Measurements from ENCODE around the gene NAT8L. TPM values are rescaled to one million over a fixed set of nuclear protein-coding genes. Genes with fewer than 3 reads are reported as not detected.

The NAT8L gene
- total RNA-seq, 8 experiments from 2014 or later, result 2.0 to 17.1 (median 9.0) TPM

DNA sequence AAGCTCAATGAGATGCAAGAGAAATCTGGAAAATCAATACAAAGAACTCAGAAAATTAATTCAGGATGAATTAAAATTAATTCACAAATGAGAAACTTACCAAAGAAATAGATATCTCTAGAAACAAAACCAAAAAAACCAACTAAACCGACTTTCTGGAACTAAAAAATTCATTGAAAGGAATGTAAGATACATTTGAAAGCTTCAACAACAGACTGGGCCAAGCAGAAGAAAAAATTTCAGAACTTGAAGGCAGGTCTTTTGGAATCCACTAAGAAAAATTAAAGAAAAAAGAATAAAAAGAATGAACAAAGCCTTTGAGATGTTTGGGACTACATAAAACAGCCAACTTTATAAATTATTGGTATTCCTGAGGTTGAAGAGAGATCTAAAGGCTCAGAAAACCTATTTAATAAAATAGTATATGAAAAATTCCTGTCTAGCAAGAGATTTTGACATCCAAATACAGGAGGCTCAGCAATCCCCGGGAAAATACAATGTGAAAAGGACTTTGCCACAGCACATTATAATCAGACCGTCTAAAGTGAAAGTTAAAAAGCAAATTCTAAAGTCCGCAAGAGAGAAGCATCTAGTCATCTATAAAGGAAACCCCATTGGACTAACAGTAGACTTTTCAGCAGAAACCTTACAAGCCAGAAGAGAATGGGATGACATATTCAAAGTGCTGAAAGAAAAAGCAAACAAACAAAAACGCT lies 44.2 kb downstream of the NAT8L start:
- ATAC-seq (replicated peaks in 6 of 8), result no peak
- 66 to 84% (median 73%) methylated on average over 2 to 5 of the region's 5 CpGs for WGBS, 10 experiments
- Histone ChIP-seq H3K4me1 (replicated peaks in 1 of 2) (no peaks in the 10 kb centered on the region), H3K4me3 (no peak overlapping the region), H3K27ac (no peak overlapping the region)
- in situ Hi-C loops (cut with MboI; ENCODE audit: low pct_unique_long_range_greater_than_20kb in 2 of 9, low sequenced_read_pairs in 9 of 9, unreplicated experiment in 9 of 9), result no loop called here

DNA sequence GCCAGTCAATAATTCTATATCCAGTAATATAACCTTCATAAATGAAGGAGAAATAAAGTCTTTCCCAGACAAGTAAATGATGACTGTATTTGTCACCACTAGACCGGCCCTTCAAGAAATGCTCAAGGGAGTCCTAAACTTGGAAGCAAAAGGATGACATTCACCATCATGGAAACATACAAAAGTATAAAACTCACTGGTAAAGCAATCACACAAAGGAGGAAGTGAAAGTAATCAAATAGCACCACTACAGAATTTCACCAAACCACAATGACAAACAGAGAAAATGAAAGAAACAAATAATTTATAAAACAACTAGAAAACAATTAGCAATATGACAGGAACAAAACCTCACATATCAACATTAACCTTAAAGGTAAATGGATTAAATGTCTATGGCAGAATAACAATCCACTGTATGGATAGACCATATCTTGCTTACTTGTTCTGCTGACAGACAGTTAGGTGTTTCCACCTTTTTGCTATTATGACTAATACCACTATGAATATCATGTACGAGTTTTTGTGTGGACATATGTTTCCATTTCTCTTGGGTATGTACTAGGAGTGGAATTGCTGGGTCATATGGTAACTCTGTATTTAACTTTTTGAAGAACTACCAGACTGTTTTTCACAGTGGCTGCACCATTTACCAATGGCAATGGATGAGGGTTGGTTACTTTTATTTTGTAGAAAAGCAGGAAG lies 44.9 kb downstream of the NAT8L start:
- WGBS, 10 experiments, result 50 to 100% (median 83%) methylated on average over 1 to 2 of the region's 2 CpGs; no CpG with 5 or more reads in 2 of the 10 experiments
- in situ Hi-C loops (cut with MboI; ENCODE audit: low pct_unique_long_range_greater_than_20kb in 2 of 9, low sequenced_read_pairs in 9 of 9, unreplicated experiment in 9 of 9), result no loop called here

DNA sequence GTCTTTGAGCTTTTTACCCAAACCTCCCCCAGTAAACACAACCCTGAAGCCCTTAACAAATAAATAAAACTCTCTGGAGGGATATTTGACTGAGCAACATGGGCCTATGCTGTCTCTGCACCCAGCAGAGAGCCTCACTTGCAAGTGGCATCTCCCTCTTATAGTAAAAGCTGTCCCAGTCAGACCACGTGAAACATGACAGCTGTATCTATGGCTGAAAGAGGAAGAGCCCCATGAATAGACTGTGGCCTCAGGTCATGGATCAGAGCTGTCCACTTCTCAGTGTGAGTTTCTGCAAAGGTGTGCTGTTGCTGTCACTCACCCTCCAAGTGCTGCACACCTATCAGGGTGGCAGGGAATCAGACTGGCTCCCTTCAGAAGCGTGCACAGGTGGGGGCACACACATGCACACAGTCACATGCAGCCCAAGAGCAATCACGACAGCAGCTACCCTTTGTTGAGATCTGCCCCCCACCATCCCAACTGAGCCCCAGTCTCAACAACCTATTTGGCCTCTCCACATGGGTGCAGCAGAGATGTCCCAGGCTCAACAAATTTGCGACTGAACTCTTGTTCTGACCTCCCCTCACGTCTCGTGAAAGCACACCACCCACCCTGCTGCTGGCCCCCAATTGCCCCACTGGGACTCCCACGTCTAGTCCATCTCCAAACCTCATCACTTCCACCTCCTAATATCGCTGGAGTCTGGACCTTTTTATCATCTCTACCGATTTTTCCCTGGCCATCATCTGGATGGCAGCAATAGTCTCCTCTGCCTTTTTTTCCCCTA lies 45.6 kb downstream of the NAT8L start:
- Histone ChIP-seq H3K4me1 (replicated peaks in 1 of 2) (no peaks in the 10 kb centered on the region), H3K27ac (no peak overlapping the region), H3K4me3 (no peak overlapping the region)
- ATAC-seq (replicated peaks in 6 of 8), result no peak
- in situ Hi-C loops (cut with MboI; ENCODE audit: low pct_unique_long_range_greater_than_20kb in 2 of 9, low sequenced_read_pairs in 9 of 9, unreplicated experiment in 9 of 9), result no loop called here
- 40 to 100% (median 80%) methylated on average over 1 to 3 of the region's 9 CpGs; no CpG with 5 or more reads in 5 of the 10 experiments for WGBS, 10 experiments

More for the DNA sequence above, 44.9 kb downstream of the NAT8L start:
- Histone ChIP-seq H3K4me1 (replicated peaks in 1 of 2) (no peaks in the 10 kb centered on the region), H3K27ac (no peak overlapping the region), H3K4me3 (no peak overlapping the region)
- ATAC-seq (replicated peaks in 6 of 8), result no peak

DNA sequence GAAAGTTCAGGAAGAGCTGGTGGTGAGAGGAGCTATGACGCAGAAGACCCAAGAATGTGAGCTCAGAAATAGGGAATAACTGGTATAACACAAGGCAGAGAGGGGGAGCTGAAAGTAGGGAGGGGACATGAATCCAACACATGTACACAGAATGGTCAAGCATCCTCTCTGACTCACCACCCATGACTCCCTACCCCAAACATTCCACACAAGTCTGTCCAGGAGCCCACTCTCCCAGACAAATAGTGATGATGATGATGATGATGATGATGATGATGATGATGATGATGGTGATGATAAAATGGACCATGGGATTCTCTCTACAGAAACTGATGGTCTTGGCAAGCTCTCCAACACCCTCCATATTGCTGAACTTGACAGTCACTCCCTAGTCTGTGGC lies 46.4 kb downstream of the NAT8L start:
- WGBS, 10 experiments, result 30 to 100% (median 93%) methylated on average over 1 of the region's 1 CpG; no CpG with 5 or more reads in 2 of the 10 experiments
- Histone ChIP-seq H3K4me1 (replicated peaks in 1 of 2) (no peaks in the 10 kb centered on the region), H3K4me3 (no peak overlapping the region), H3K27ac (no peak overlapping the region)
- in situ Hi-C loops (cut with MboI; ENCODE audit: low pct_unique_long_range_greater_than_20kb in 2 of 9, low sequenced_read_pairs in 9 of 9, unreplicated experiment in 9 of 9), result no loop called here
- ATAC-seq (replicated peaks in 6 of 8), result no peak

DNA sequence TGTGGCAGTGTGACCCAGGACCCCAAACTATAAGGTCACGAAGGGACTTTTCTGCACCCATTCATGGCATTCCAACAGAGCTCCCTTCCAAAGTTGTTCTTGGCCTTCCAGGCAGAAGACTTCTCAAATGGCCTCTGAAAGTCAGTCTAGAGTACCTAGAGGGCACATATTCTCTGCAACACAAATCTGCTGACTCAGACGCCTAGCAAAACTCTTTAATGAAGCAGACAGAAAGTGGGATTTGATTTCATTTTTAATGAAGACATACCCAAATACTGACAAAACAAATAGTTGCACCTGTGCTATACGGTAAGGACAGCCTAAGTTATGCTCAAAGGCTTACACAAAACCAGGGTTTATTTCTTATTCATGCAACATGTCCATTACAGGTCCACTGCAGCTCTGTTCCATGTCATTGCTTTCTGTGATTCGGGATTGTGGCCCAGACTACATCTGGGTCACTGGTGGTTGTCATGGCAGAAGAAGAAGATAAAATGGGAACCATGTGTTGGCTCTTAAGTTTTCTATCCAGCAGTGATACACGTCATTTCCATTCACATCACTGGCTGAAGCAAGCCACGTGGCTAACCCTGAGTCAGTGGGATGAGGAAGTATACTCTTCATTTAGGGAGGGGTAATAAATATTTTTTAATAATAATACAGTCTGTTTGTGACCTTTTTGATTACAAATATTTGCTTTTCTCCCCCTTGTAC lies 57.7 kb downstream of the NAT8L start:
- H3K4me3 ChIP-seq, result no peak overlapping the region
- in situ Hi-C loops (cut with MboI; ENCODE audit: low pct_unique_long_range_greater_than_20kb in 2 of 9, low sequenced_read_pairs in 9 of 9, unreplicated experiment in 9 of 9), result no loop called here
- 0 to 85% (median 69%) methylated on average over 1 to 6 of the region's 6 CpGs; no CpG with 5 or more reads in 1 of the 10 experiments for WGBS, 10 experiments
- ATAC-seq (replicated peaks in 6 of 8), result peak in 1 of 8 experiments; percentile 48
- H3K27ac ChIP-seq, result no peak overlapping the region
- H3K4me1 ChIP-seq (replicated peaks in 1 of 2), result no peaks in the 10 kb centered on the region

Other genes with a start within 250 kb of the NAT8L start
- gene LETM1, start 203.2 kb upstream of the NAT8L start, total RNA-seq, result 10 to 100 TPM; 19.8 to 74.0 (median 30.2) TPM
- gene NSD2, start 187.9 kb upstream of the NAT8L start, total RNA-seq, result 100 to 1,000 TPM in 1 of 8 experiments, 10 to 100 TPM in 6, 1 to 10 TPM in 1; 2.9 to 118 (median 63.8) TPM
- 10 to 100 TPM; 16.9 to 34.9 (median 27.9) TPM for gene NELFA, start 50.4 kb upstream of the NAT8L start, total RNA-seq
- 10 to 100 TPM in 4 of 8 experiments, 1 to 10 TPM in 4; 6.0 to 18.5 (median 10.2) TPM for gene HAUS3, start 182.8 kb downstream of the NAT8L start, total RNA-seq
- gene POLN, start 182.8 kb downstream of the NAT8L start, total RNA-seq, result 1 to 10 TPM in 7 of 8 experiments, under 1 TPM in 1; 0.81 to 5.3 (median 2.7) TPM
- gene MXD4, start 202.8 kb downstream of the NAT8L start, total RNA-seq, result 10 to 100 TPM; 12.8 to 53.6 (median 36.2) TPM